ENCODE measurements around the gene DYRK1A. TPM values are rescaled to one million over a fixed set of nuclear protein-coding genes. Genes with fewer than 3 reads are reported as not detected.

The DYRK1A gene
- total and polyA plus RNA-seq, 10 of the 15 experiments (the other 5 are each of a cell fraction or from before 2014, with no cell fraction given): 2.4 to 68.6 (median 30.7) TPM

DNA sequence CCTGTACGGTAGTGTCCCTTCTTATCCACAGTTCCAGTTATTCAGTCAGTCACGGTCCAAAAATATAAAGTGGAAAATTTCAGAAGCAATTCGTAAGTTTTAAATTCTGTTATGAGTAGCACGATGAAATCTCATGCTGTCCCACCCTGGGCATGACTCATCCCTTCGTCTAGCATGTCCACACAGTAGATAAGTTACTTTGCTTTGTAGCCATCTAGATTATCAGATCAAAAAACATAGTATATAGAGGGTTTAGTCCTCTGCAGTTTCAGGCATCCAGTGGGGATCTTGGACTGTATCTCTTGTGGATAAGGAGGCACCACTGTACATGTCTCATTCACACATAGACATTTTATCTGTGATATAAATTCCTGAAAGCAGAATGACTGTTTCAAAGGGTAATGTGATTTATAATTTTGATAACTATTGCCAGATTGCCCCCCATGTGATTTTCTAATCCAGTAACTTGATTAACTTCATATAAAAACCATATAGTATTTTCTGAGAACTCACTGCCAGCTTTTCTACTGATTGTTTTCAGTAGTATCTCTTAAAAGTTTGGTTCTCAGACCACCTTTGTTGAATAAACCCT, 143.3 kb downstream of the DYRK1A start:
- no peaks in the 10 kb centered on the region for H3K9me3 ChIP-seq (replicated peaks; ENCODE audit: control insufficient read depth, insufficient read depth, low read length)

More for the DNA sequence above, 143.3 kb downstream of the DYRK1A start:
- Histone ChIP-seq H2AFZ (ENCODE audit: control insufficient read depth, low read depth, low read length) (no peak overlapping the region), H3K79me2 (ENCODE audit: control insufficient read depth, insufficient read depth, low read length) (no peaks in the 10 kb centered on the region), H3K4me3 (no peak overlapping the region), H4K20me1 (ENCODE audit: control insufficient read depth, insufficient read depth) (no peaks in the 10 kb centered on the region), H3K27me3 (replicated peaks in 1 of 2; ENCODE audit: control insufficient read depth in 2 of 2, insufficient read depth in 2 of 2, low read length in 1 of 2) (no peaks in the 10 kb centered on the region), H3K9ac (ENCODE audit: control insufficient read depth, insufficient read depth, low read length) (no peak overlapping the region), H3K4me2 (ENCODE audit: control insufficient read depth, insufficient read depth) (no peak overlapping the region), H3K36me3 (ENCODE audit: control insufficient read depth in 2 of 2, insufficient read depth in 2 of 2, low read length in 1 of 2) (peaks cover 29 to 57% of the 10 kb centered on the region in 2 experiments), H3K27ac (ENCODE audit: control insufficient read depth, insufficient read depth) (no peak overlapping the region), H3K4me1 (ENCODE audit: control insufficient read depth, insufficient read depth, low read length) (peaks cover 8% of the 10 kb centered on the region)
- POLR2A ChIA-PET: no interaction called here
- no peak for FAIRE-seq
- no TSS peak for BruUV-seq (replicated peaks)
- no peak for DNase-seq (ENCODE audit: low read depth, low spot score)
- intact Hi-C loops (cut with micrococcal nuclease; ENCODE audit: unreplicated experiment): no loop called here
- ATAC-seq: no peak
- in situ Hi-C loops (cut with MboI): no loop called here
- 3% methylated on average over 5 of the region's 5 CpGs for WGBS (ENCODE audit: insufficient coverage, insufficient replicate concordance, low lambda C conversion rate, missing lambda C conversion rate)
- RAD21 ChIA-PET (ENCODE audit: unreplicated experiment): interaction anchor here (1.6 kb wide), 1 partner anchor 9 kb away, joined by 3 read pairs; no protein-coding TSS in a partner anchor
- SMC1A ChIA-PET (ENCODE audit: uncharacterized antibody, unreplicated experiment): interaction anchor here (0.9 kb wide), 1 partner anchor 16 kb away, joined by 3 read pairs; no protein-coding TSS in a partner anchor
- CTCF ChIA-PET: interaction anchor here (0.9 to 1.3 kb wide), 2 partner anchors 46 to 54 kb away, joined by 4 to 5 read pairs; no protein-coding TSS in a partner anchor
- no peak for TF ChIP-seq KDM1A (IDR thresholded peaks at IDR 0.05; ENCODE audit: borderline replicate concordance)
- TF ChIP-seq BACH1 (IDR thresholded peaks at IDR 0.05; ENCODE audit: borderline replicate concordance): no peak
- TF ChIP-seq, protein P1, sequence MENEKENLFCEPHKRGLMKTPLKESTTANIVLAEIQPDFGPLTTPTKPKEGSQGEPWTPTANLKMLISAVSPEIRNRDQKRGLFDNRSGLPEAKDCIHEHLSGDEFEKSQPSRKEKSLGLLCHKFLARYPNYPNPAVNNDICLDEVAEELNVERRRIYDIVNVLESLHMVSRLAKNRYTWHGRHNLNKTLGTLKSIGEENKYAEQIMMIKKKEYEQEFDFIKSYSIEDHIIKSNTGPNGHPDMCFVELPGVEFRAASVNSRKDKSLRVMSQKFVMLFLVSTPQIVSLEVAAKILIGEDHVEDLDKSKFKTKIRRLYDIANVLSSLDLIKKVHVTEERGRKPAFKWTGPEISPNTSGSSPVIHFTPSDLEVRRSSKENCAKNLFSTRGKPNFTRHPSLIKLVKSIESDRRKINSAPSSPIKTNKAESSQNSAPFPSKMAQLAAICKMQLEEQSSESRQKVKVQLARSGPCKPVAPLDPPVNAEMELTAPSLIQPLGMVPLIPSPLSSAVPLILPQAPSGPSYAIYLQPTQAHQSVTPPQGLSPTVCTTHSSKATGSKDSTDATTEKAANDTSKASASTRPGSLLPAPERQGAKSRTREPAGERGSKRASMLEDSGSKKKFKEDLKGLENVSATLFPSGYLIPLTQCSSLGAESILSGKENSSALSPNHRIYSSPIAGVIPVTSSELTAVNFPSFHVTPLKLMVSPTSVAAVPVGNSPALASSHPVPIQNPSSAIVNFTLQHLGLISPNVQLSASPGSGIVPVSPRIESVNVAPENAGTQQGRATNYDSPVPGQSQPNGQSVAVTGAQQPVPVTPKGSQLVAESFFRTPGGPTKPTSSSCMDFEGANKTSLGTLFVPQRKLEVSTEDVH (IDR thresholded peaks at IDR 0.05; ENCODE audit: low read depth, partially characterized antibody): no peak
- TF ChIP-seq, protein P2, sequence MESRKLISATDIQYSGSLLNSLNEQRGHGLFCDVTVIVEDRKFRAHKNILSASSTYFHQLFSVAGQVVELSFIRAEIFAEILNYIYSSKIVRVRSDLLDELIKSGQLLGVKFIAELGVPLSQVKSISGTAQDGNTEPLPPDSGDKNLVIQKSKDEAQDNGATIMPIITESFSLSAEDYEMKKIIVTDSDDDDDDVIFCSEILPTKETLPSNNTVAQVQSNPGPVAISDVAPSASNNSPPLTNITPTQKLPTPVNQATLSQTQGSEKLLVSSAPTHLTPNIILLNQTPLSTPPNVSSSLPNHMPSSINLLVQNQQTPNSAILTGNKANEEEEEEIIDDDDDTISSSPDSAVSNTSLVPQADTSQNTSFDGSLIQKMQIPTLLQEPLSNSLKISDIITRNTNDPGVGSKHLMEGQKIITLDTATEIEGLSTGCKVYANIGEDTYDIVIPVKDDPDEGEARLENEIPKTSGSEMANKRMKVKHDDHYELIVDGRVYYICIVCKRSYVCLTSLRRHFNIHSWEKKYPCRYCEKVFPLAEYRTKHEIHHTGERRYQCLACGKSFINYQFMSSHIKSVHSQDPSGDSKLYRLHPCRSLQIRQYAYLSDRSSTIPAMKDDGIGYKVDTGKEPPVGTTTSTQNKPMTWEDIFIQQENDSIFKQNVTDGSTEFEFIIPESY (IDR thresholded peaks at IDR 0.05): no peak
- no peak for TF ChIP-seq FOS (IDR thresholded peaks at IDR 0.05; ENCODE audit: borderline replicate concordance, extremely low read depth, insufficient read length)

Measured in GM12878 (cell line).